ENCODE measurements around the gene LRMDA. TPM values are rescaled to one million over a fixed set of nuclear protein-coding genes. Genes with fewer than 3 reads are reported as not detected.

Gene LRMDA
- total and polyA plus RNA-seq, 2 of the 4 experiments (the other 2 are of a cell fraction) = 0.07 TPM; not detected in 1

- H3K18ac ChIP-seq (ENCODE audit: low read depth, low read length) = peak overlapping the region; percentile 99
- H3K4me1 ChIP-seq (ENCODE audit: control insufficient read depth, insufficient read depth, low read length) = peaks cover 10% of the 10 kb centered on the region
- H2BK15ac ChIP-seq (ENCODE audit: low read depth, low read length) = 0 out of 3 replicates have a peak overlapping the region, but pooled peaks have one; percentile 74
- POLR2A ChIA-PET (ENCODE audit: unreplicated experiment) = no interaction called here
- peak overlapping the region; percentile 94; the same call in 1 of the 2 replicates for H4K5ac ChIP-seq (ENCODE audit: low read depth, low read length)
- peak overlapping the region; percentile 73; the same call in 1 of the 2 replicates for H3K27ac ChIP-seq (ENCODE audit: insufficient read depth, low read length)
- no peaks in the 10 kb centered on the region for H3K9me1 ChIP-seq (ENCODE audit: insufficient read depth, low read length)
- no peak overlapping the region for H2AFZ ChIP-seq (replicated peaks; ENCODE audit: low read length, poor library complexity)
- no peaks in the 10 kb centered on the region for H3K27me3 ChIP-seq (ENCODE audit: control insufficient read depth, insufficient read depth, low read length)
- peak overlapping the region; percentile 64 for H2BK5ac ChIP-seq (ENCODE audit: low read depth, low read length, poor library complexity, severe bottlenecking)
- no peak for TF ChIP-seq RFX5 (IDR thresholded peaks at IDR 0.05; ENCODE audit: low read depth, low read length)
- no peak for TF ChIP-seq NFE2L2 (IDR thresholded peaks at IDR 0.05; ENCODE audit: low read depth, low read length)
- no peak for TF ChIP-seq MAZ (IDR thresholded peaks at IDR 0.05; ENCODE audit: borderline replicate concordance, low read depth, low read length)
- no peak overlapping the region for H3K56ac ChIP-seq (ENCODE audit: extremely low read depth, insufficient read depth, low read length)
- no peak overlapping the region for H3K9ac ChIP-seq (ENCODE audit: low read depth, low read length)
- dilution Hi-C loops (cut with HindIII; ENCODE audit: low sequenced_read_pairs, unreplicated experiment) (no loop called here), in situ Hi-C loops (cut with MboI; ENCODE audit: low sequenced_read_pairs) (no loop called here), intact Hi-C loops (cut with micrococcal nuclease) (no loop called here)
- DNase-seq = no peak
- no peak for ATAC-seq (ENCODE audit: low read depth)
- H4K20me1 ChIP-seq (ENCODE audit: insufficient read depth, low read length) = no peaks in the 10 kb centered on the region
- no TSS peak for BruUV-seq (replicated peaks)
- CTCF ChIA-PET = no interaction called here
- H3K4me3 ChIP-seq (ENCODE audit: insufficient read depth, low read depth, low read length) = no peak overlapping the region
- H3K79me1 ChIP-seq (ENCODE audit: low read depth in 1 of 2, low read length in 2 of 2) = no peaks in the 10 kb centered on the region
- H2AK9ac ChIP-seq (replicated peaks; ENCODE audit: low read depth, low read length, poor library complexity) = no peak overlapping the region
- no peak overlapping the region for H3K23ac ChIP-seq (ENCODE audit: low read depth, low read length)
- no peaks in the 10 kb centered on the region for H3K36me3 ChIP-seq (ENCODE audit: control insufficient read depth, insufficient read depth, low read length)
- no peaks in the 10 kb centered on the region for H3K9me3 ChIP-seq (ENCODE audit: control insufficient read depth, insufficient read depth, low read length)
- no peak overlapping the region for H2AK5ac ChIP-seq (ENCODE audit: low read depth, low read length)
- peak overlapping the region; percentile 63; the same call in 1 of the 2 replicates for H2BK120ac ChIP-seq (ENCODE audit: low read depth, low read length)
- peak overlapping the region in 1 of 2 experiments; percentile 41; a peak in 2 of 4 replicates for H4K8ac ChIP-seq (ENCODE audit: low read depth in 2 of 2, low read length in 2 of 2)
- peak overlapping the region; percentile 77 for H3K4me2 ChIP-seq (ENCODE audit: low read depth, low read length)
- H3K4ac ChIP-seq (ENCODE audit: low read depth, low read length) = peak overlapping the region; percentile 54; the same call in 1 of the 2 replicates
- H4K91ac ChIP-seq (ENCODE audit: insufficient read depth, low read depth, low read length) = peak overlapping the region; percentile 44; the same call in 1 of the 2 replicates
- no peak overlapping the region for H2BK20ac ChIP-seq (ENCODE audit: low read depth, low read length)
- H3K14ac ChIP-seq (replicated peaks; ENCODE audit: low read depth, low read length) = no peak overlapping the region
These were observed 850.2 kb downstream of the LRMDA start for GRCh38 chr10:76281659-76282058.

Data from IMR-90 (cell line).